NCI-H2107 treated with DMSO at 0.1 percent for 48 hours (cell line): ENCODE data around the gene HTT-AS.

Experiments used
- DNase-seq: peaks from one replicate; lab custom pipeline; 2025; ENCODE audit not compliant: unreplicated experiment; lab: John Stamatoyannopoulos, UW

HTT-AS gene

GRCh38 chr4:3030566-3031356 is 43.6 kb downstream of the HTT-AS start:
- no peak for DNase-seq

GRCh38 chr4:3029464-3029863 is 44.9 kb downstream of the HTT-AS start:
- no peak for DNase-seq

GRCh38 chr4:3026540-3026939 is 47.8 kb downstream of the HTT-AS start:
- DNase-seq, result no peak

DNA sequence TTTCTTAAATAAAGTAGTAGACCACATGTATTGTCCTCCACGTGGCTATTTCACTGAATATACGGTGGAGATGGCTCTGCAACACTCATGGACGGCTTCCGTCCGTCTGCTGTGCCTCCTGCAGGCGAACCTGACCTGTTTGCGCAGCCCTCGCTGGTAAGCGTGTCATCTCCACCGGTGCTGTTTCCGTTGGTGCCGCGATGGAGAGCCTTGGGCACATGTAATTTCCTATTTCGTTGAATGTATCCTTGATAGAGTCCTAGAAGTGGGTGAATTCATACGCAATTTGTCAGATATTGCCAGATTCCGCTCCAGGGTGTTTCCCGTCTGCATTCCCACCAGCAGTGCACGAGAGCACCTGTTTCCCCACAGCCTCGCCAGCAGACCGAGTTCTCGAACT is 48.5 kb downstream of the HTT-AS start:
- DNase-seq, result no peak

DNA sequence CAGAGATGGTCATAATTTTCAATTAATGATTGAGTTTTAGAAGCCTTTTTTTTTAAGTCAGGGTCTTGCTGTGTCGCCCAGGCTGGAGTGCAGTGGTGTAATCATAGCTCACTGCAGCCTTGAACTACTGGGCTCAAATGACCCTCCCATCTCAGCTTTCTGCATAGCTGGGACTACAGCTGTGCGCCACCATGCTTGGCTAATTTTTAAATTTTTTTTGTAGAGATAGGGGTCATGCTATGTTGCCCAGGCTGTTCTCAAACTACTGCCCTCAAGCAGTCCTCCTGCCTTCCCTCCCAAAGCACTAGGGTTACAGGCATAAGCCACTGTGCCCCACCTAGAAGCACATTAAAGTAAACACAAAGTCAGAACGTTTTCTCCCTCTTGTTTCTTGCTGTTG is 51.7 kb downstream of the HTT-AS start:
- no peak for DNase-seq

GRCh38 chr4:3022112-3022511 is 52.2 kb downstream of the HTT-AS start:
- DNase-seq, result no peak

GRCh38 chr4:3021627-3022026 is 52.7 kb downstream of the HTT-AS start:
- DNase-seq, result no peak

GRCh38 chr4:3021127-3021526 is 53.2 kb downstream of the HTT-AS start:
- no peak for DNase-seq

GRCh38 chr4:3019145-3019846 is 55.0 kb downstream of the HTT-AS start:
- no peak for DNase-seq

- no peak for DNase-seq
Measured at GRCh38 chr4:3017504-3017903, 56.8 kb downstream of the HTT-AS start.

DNA sequence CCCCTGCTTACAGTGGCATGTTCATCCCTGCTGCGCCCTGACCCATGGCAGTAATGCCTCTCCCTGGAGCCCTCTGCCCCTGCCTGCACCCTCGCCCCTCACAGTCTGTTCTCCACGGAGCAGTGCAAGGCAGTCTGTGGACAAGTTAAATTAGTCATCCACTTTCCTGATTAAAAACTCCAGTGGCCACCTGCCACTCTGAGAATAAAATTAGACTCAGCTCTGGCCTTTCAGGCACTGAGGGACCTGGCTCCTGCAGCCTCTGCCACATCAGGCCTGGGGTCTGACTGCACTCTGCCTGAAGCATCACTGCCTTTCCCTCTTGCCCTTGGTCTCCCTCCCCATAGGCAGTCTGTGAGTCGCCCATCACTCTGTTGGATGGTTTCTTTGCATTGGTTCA is 57.4 kb downstream of the HTT-AS start:
- DNase-seq, result no peak

- no peak for DNase-seq
Measured at GRCh38 chr4:3013839-3014350, 60.4 kb downstream of the HTT-AS start.
